GM18517 (cell line): ENCODE measurements around the gene PCDH9.

Experiments used
- ATAC-seq: cut with Tn5 transposase; IDR thresholded peaks from one replicate; pipeline ENCODE4 v1.9.1; 2021; ENCODE audit warnings: mild to moderate bottlenecking, moderate library complexity; ENCODE audit not compliant: unreplicated experiment

The PCDH9 gene

DNA sequence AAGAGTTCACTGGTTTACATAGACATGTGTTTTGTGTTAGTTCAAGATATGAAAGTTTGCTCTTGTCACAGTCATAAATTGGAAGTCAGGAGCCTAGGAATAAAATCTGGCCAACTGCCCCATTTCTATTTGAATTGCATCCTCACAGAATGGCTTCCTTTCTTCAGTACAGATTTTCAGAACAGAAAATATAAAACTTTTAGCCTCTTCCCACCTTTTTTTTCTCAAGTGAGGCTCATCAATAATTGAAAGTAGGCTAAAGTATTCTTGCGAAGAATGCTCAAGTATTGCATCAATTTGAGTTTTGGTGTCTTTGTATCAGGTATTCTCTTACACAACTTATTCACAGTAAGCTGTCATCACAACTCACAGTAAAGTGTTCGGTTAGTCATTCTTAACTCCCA, 802.7 kb downstream of the PCDH9 start:
- no peak for ATAC-seq

DNA sequence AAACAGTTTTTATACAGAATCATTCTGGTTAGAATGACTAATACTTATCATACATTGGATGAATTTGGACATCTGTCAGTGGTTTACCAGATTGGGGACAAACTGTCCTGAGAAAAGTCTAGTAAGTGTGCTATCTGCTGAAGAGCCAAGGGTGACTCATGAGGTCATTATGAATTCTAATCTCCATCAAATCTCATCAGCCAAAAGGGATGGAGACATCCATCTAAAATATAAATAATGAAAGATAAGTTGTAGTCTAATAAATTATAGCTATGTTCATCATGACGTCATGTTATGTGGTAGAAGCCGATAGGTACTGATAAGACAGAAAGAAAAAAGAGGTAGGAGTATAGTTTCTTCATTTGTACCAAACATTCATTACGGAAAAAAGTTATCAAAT, 804.4 kb downstream of the PCDH9 start:
- no peak for ATAC-seq

DNA sequence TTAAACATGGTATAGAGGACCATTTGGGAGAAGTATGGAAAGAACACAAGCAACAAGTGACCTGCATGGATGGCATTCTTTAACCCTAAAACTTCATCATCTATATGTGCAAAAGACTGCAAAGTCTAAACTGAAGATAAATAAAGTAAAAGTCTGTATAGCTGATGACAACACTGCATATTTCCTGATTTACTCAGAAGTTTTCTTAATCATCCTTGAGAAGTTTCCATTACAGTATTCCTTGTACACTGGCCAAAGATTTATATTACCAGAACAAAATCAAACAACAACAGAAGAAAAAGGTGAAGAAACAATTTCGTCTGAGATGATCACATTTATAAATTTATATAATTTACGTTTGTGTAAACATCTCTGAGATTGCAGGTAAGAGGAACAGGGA, 805.7 kb downstream of the PCDH9 start:
- ATAC-seq = no peak

DNA sequence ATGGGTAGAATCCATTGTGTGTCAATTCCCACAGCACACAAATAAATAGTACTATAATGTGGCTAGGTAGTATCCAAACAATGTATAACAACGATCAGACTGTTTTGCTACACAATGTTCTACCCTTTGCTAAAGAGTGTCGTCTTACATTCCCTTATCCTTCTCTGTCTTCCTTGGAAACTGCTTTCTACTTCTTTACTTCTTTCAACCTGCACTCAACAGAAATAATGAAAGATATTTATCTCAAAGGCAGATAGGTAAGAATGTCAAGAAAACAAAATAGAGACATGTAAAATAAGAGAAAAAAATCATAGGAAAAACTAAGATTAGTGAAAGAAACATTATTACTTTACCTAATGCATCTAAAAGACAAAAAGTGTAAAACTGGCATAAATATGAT, 814.7 kb downstream of the PCDH9 start:
- no peak for ATAC-seq

DNA sequence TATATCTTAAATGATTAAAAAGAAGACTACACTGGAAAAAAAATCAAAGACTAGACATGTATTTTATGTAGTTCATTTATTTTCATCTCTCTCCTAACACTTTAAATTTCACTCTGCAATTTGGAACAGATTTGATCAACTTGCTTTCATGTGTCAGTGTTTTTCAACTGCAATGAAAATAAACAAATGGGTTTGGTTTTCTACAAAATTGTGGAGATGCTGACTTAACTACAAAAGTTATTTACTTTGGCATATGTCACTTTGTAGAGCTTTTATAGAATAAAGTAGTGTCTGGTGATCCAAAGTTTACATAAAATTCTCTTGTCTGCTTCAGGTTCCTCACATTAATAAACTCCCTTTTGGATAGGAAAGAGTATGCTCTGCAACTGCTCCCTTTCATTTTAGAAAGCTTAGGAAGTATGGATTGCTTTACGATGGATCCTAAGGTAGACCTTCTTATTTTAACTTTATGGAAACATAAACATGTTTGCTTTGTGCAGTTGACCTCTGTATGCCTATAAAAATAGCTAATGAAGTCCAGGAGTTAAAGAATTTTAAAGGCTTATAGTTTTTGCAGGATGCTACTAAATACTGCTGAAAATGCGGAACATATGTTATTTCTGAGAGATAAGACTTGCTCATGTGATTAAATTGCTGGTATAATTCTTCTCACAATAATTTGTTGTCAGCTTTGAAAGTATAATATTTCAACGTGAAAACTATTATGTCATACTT, 815.9 kb downstream of the PCDH9 start:
- no peak for ATAC-seq

DNA sequence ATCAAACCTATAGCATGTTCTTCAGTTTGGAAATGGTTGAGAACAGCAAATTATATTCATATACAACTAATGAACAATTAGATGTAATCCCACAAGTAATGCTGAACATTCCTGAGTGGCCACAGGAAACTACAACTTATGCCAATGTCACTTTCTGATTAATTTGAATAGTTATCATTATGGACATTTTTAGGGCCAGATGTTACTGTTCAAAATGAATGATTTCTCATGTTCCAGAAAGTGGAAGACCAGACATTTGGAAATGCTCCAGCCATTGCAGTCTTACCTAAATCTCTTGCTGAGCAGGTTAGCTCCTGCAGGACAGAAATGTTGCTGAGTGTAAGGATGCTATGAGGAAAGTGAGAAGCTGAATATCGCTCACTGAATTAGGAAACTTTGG, 819.8 kb downstream of the PCDH9 start:
- ATAC-seq = no peak

DNA sequence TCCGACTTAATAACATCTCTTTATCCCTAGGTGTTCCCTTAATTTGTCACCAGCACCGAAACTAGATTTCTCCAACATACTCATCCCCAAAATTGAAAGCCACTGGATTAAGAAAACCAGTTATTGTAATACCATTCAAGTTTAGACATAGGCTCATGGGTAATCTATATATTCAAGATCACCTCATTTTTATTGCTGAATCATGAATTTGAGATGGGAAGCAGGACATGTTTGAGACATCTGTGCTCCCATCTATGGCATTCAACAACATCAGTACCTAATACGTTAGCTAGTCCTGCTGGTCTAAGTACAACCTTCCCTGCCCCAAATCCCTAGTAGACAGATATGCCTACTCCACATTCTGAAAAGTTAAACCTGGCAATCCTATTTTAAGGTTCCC, 820.6 kb downstream of the PCDH9 start:
- ATAC-seq = no peak

DNA sequence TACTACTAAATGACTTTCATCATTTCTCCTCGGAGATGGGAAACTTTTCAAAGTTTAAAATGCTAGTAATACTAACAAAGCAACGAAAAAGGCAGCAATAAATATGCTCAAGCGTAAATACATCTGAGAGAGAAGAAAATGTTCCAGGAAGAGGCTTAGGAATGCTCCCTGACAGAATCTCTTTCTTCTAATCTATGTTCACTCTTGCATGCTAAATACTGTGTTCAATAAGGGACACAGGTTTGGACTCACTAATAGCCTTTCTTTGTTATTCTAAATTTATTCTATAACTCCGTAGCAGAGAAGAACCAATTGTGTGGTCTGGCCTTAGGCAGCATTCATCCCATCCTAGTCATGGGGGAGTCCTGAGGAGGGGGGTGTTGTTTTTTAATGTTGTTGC, 823.0 kb downstream of the PCDH9 start:
- no peak for ATAC-seq

DNA sequence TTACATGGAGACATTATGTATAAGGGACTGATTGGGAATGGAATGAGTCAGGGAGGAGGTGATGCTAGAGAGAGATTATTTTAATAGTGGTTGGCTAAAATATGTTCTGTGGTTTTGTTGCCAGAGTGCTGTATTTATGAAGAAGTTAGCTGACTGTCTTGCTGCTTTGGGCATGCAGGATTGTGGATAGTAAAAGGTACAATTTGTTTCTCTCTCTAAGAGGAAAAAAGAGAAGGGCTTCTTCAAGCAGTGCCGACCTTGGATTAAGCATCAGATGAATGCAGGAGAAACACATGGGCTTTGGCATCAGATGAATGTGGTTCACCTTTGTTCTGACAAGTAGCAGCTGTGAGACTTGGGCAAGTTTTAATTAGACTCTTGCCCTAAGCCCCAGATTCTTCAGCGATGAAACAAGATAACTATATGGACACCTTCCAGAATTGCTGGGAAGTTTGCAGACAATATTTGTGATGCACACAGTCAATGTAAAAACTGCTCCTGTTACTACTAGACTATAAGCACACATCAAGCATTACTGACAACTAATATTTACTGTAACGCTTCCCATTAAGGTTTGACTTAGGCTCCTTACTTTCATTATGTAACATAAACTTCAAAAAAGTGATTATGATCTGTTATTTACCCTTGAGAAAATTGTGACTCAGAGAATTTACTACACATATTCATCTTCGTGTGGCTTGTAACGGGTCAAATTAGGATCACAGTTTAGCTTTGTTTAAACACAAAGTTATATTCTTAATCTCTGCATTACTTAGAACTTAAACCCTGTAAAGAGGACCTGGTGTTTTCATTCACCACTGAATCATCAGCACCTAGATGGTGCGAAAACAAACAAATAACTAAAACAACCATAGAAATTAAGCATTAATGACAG, 824.0 kb downstream of the PCDH9 start:
- no peak for ATAC-seq

DNA sequence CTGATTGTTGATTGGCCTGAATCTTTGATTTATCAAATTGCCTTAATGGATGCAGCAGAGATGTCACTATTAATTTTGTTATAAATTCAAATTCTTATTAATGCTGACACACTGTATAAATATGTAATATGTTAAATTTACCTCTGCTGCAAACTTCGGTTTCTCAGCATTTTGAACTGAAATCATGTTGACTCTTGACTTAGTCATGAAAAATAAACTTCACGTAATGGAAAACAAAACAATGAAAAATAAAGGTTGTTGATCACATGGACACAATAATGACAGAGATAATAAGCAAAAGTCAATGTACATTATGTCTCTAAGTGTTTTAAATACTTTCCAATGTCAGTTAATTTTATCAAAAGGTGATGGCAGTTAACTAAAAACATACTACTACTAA, 827.6 kb downstream of the PCDH9 start:
- no peak for ATAC-seq

DNA sequence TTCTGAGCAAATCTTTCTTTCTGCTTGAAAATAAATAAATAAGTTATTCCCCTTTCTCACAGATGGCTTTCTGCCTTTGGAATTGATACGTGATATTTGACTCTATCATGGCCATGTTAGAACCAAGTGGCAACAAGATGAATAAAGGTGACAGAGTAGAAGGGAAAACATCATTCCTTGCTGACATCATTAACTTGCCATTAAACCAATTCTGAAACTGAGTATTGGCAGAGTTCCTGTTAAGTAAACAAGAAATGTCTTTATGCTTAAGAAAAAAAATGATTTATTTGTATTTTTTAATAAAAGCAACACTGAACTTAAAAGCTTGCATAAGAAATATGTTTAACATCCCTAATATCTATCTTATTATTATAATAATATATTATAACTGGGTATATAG, 828.1 kb downstream of the PCDH9 start:
- no peak for ATAC-seq

DNA sequence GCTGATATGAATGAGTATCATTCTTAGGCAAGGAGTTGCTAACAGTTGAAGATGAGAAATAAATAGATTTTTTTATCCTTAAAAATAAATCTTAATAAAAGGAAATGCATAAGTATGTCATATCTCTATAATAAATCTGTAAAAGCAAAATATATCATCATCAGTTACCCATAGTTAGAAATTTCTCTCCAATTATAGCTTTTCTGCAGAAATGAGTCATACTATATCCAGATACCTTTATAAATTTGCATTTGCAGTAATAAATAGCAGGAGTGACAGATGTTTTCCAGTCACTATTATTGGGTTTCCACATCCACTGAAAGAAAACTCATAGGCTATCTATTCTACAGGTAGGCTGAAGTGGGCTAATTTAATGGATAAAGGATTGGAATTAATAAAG, 829.8 kb downstream of the PCDH9 start:
- ATAC-seq = no peak

DNA sequence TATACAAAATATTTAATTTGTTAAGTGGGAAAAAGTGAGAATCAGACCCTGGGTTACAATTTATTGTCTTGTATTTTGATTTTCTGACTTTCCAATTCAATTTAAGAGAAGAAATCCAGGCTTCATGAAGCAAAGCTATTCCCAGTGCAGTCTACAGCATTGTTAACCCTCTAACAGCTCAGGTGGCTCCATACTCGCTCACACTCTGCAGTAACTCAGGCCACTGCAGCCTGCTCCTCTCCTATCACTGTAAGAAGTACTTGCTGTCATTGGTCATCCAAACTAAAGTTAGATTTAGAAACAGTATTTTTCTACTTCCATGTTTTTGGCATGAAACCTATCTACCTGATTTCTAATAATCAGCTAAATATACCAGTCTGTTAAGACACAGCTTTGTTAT, 830.3 kb downstream of the PCDH9 start:
- no peak for ATAC-seq

DNA sequence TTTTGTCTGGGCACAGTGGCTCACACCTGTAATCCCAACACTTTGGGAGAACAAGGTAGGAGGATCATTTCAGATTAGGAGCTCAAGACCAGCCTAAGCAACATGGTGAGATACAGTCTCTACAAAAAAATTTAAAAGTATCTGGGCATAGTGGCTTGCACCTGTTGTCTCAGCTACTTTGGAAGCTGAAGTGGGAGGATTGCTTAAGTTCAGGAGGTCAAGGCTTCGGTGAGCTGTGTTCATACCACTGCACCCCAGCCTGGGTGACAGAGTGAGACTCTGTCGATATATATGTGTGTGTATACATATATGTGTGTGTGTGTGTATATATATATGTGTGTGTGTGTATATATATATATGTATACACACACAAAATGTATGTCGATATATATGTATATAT, 833.0 kb downstream of the PCDH9 start:
- no peak for ATAC-seq

DNA sequence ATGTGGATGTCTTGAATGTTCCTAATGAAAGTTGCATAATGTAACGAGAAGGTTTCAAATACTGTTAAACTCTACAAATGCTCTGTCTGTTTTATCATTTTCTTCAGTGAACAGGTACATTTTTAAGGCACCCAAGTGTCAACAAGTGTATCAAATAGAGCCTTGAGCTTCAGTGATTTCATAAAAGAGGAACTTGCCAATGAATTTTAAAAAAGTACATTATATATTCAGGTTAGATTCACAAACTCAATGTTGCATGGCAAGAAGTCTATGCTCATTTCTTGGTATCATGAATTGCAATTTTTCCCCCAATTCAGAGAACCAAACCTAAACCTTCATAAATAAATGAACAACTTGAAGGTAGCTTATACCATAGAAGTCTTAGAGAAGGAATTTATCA, 838.8 kb downstream of the PCDH9 start:
- no peak for ATAC-seq

DNA sequence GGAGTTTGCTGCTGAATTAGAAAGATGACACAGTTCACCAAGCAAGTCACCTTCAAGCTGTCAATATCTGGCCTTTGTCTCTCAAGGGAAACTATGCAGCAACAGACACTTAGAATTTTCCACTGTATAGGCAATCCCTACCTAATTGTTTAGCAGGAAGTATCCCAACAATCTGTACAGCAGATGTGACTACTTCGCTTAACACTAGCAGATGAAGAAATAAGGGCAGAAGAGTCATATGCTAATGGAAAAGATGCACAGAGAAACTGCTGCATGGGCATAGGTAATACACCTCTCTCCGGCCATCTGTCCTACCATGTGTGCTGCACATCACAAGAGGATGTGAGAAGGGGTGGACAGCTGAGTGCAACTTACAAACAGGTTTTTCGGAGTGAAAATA, 851.2 kb downstream of the PCDH9 start:
- no peak for ATAC-seq

DNA sequence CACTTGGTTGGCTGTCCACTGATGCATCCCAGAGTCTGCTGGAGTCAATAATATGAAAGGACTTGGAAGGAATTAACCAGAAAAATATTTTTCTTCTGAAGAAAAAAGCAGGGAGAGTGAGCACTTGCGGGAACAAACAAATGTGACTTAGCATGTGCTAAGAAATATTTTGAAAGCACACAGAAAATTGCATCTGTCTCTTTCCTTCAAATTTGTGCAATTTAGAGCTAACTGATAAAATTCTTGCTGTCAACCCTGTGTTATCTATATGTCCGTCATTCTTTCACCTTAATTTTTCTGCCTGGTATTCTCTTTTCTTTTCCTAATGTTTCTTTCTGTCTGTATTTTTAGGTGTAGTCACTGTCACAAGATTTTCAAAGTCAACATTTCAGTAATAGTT, 852.6 kb downstream of the PCDH9 start:
- no peak for ATAC-seq

DNA sequence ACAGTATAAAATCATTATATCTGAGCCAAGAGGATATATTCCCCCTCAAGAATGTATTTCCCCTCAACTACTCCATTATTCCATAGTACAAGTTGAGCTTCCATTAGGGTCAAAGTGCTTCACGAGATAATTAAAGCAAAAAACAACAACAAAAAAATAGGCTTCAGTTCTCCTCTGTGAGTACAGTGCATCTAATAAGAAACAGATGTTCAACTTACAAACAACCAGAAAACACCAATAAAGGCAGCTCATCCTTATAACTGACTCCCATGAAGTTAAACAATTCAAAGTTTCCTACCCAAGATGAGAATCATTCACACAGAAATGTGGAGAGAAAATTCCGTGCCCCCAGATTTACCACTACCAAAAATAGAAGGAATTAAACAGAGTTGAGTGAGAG, 854.4 kb downstream of the PCDH9 start:
- ATAC-seq = no peak

DNA sequence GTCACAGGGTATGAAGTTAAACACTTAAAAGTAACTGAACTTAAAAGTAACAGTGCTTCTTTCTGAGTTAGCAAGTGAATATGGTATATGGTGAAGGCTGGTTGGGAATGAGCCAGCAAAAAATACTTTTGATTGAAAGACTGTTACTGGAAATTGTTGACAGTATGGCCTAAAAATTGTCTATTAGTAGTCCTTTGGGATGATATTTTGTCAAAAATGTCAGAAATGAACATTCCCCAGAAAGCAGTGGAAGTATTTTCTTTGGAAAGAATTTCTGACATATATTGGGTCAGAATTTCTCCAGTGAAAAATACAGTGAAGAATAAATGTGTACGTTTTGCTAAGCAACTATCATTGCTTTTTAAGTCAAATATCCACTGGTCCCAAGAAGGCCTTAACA, 860.5 kb downstream of the PCDH9 start:
- no peak for ATAC-seq

DNA sequence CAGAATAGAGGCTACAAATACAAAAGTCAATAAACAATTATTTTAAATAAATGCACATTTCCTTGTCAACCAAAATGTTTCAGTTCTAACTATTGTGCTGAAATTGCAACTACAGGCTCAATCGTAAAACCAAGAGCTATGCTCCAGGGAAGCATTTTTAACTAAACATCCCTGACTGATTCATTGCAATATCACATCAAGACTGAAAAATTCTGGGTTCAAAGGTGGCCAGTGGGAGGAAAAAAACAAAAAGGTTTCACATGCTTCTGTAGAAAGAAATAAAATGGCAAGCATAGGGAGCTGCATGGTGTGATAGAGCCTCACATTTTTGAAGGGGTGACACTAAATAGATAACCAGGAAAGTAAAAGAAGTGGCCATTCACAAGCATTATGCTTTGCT, 862.8 kb downstream of the PCDH9 start:
- no peak for ATAC-seq

DNA sequence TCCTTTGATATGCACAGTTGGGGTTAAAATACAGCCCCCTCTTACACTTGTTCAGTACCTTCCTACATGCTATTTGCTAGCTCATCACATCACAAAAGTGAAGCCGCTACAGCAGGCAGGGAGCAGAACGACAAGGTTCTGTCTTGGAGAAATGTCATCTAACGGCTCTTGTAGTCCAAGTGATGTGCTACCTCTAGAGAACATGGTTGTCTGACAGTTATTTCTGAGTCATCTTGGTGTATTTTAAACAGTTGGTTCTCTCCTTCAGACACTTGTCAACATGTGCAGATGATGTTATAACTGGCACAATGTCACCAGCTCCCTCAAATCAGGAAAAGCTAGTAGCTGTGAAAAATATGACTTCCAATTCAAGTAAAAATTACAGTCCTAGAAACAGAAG, 865.0 kb downstream of the PCDH9 start:
- no peak for ATAC-seq

DNA sequence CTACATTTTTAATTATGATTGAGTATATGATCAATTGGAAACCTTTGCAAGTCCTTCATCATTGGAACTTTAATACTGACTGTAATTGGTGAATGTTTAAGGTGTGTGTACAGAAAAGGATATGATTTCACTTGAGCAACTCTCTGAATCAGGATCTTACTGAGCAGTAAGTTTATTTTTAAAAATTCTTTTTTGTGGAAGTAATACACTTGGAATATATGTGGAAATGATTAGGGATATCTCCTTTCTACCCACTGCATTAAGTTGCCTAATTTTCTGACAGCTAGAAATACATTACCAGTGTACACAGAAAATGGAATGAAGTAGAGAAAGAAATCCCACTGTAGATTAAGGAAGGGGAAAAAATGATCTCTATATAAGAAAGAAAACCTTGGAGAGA, 865.8 kb downstream of the PCDH9 start:
- ATAC-seq = no peak
